GM12801 (cell line): ENCODE results near the gene MAP4K4.

Source experiments
- TF ChIP-seq, protein P1 (sequence below): IDR thresholded peaks from one replicate; pipeline ENCODE4 v1.5.1; 2011; ENCODE audit warnings: control low read depth; ENCODE audit not compliant: insufficient read length; ENCODE audit errors: extremely low read depth

Gene MAP4K4

DNA sequence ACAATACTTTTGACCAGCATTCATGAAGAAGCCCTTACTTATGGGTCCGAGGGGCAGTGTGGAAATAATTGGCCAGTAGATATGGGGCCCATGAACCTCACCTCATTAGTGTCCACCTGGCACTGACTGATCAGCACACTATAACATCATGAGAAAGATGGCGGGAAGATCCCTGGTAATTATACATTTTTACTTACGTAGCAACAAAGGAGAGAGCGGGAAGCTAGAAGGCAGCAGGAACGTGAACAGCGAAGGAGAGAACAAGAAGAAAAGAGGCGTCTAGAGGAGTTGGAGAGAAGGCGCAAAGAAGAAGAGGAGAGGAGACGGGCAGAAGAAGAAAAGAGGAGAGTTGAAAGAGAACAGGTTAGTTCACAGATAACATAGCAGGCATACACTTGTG is 158.3 kb downstream of the MAP4K4 start:
- TF ChIP-seq, protein P1, sequence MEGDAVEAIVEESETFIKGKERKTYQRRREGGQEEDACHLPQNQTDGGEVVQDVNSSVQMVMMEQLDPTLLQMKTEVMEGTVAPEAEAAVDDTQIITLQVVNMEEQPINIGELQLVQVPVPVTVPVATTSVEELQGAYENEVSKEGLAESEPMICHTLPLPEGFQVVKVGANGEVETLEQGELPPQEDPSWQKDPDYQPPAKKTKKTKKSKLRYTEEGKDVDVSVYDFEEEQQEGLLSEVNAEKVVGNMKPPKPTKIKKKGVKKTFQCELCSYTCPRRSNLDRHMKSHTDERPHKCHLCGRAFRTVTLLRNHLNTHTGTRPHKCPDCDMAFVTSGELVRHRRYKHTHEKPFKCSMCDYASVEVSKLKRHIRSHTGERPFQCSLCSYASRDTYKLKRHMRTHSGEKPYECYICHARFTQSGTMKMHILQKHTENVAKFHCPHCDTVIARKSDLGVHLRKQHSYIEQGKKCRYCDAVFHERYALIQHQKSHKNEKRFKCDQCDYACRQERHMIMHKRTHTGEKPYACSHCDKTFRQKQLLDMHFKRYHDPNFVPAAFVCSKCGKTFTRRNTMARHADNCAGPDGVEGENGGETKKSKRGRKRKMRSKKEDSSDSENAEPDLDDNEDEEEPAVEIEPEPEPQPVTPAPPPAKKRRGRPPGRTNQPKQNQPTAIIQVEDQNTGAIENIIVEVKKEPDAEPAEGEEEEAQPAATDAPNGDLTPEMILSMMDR, result no peak

DNA sequence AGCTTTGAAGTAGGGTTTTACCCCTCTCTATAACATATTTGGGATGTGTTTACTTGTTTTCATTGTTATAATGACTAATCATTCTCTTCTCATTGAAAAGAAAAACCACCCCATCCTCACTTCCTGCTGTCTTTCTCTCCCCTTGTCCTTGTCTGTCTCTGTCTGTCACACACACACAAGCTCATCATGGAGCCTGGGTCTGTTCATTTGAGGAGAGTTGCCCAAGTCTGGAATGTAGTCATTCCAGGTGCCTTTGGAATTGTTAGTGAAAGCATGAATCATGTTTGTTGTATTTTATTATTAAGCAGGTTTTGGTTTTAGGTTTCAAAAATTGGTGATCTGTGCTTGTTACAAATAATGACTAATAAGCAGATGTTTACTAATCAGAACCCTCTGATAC is 160.7 kb downstream of the MAP4K4 start:
- TF ChIP-seq, protein P1, result no peak

DNA sequence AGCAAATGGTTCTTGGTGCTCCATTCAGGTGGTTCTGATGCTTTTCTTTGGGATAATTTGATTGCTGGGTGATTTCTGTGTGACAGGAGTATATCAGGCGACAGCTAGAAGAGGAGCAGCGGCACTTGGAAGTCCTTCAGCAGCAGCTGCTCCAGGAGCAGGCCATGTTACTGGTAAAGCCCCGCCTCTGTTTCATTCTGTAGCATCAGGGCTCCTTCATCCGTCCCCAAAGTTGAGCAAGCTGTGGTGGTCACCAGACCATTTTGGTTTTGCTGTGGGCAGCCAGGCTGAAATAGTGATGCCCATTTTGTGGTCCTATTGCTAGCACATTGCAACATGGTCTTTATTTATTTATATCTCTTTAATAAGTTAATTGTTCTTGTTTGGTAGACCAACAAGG is 161.4 kb downstream of the MAP4K4 start:
- TF ChIP-seq, protein P1, result no peak

DNA sequence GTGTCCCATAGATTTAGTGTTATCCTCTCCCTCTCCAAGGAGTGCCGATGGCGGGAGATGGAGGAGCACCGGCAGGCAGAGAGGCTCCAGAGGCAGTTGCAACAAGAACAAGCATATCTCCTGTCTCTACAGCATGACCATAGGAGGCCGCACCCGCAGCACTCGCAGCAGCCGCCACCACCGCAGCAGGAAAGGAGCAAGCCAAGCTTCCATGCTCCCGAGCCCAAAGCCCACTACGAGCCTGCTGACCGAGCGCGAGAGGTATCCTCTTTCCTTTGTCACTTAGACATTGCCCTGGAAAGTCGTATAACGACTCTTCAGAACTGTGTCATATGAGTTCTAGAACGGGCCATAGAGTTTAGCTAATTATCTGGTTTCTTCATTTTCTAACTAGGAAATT is 162.1 kb downstream of the MAP4K4 start:
- TF ChIP-seq, protein P1, result no peak

DNA sequence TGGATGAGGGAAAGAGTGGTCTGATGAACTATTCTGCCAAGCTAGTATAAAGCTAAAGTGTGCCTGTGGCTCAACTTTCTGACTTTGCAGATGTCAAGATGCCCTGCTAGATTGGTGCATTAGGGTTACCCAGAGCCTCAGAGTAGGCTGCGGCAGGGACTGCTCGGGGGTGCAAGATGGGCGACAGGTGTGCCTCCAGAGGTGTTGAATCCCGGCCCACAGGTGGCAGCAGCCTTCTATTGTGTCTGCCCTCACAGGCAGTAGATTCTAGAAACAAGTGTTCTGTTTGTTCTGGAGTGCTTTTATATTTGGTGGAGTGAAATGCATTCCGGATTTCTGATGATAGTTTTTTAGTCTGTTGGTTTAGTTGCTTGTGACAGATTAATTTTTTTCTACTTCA is 162.7 kb downstream of the MAP4K4 start:
- TF ChIP-seq, protein P1, result no peak

DNA sequence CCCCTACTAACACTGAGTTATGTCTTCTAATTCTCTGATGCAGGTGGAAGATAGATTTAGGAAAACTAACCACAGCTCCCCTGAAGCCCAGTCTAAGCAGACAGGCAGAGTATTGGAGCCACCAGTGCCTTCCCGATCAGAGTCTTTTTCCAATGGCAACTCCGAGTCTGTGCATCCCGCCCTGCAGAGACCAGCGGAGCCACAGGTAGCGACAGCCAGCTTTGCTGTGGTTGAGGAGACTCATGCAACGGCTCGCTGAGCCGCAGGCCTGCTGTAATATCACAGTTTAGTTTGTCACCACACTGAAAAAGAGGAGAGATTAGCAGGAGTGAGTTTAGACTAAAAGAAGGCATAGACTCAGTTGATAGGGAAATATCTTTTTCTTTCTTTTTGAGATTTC is 163.3 kb downstream of the MAP4K4 start:
- TF ChIP-seq, protein P1, result no peak

DNA sequence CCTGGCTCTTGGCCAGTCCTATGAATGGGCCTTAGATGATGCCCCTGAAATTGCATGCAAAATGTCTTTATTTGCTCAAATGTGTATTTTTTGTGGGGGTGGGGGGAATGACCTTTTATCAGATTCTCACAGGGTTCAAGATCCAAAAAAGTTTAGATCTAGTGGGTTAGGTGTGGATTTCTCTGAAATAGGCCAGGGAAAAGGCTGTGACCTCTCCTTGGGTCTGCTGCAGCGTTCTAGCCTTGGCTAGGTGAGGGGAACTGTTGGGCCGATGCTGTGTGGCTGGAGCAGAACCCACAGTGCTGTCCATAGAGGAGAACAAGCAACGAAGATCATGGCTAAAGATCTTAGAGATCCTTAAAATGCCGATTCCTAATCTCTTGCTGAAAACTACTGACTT is 163.9 kb downstream of the MAP4K4 start:
- TF ChIP-seq, protein P1, result no peak

DNA sequence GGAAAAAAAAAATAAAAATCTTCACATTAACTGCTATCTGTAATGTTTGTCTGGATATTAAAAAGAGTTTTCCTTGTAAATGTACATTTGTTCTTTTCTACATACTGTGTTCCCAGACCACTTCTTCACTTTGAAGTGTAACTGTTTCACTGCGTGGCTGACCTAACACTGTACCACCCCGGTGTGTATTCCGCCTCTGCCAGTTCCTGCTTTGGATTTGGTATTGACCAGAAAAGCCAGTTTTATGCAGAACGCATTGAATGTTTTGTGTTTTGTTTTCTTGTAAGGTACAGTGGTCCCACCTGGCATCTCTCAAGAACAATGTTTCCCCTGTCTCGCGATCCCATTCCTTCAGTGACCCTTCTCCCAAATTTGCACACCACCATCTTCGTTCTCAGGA is 166.0 kb downstream of the MAP4K4 start:
- TF ChIP-seq, protein P1, result no peak
